ENCODE results near the gene KCNS3. TPM values are rescaled to one million over a fixed set of nuclear protein-coding genes. Genes with fewer than 3 reads are reported as not detected.

The KCNS3 gene
- total and polyA plus RNA-seq, 10 donors, result 0.41 to 2.6 (median 1.0) TPM

DNA sequence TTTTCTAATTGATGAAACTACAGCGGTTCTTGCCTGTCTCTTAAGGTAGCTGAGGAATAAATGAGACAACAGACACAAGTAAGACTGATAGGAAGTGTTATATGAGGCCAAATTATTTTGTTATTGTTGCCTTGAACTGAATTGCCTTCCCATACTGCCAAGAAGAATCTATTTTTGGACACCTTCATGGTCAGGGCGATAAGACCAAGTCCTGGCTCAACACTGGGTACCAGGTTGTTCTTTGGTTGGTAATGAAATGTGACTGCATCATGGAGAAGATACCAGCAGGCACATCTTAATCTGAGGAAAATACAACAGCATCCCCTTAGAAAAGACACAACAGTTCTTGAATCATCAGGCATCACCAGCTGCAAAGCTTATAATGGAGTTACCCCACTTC lies 38.5 kb upstream of the KCNS3 start:
- Histone ChIP-seq H3K9me3 (no peaks in the 10 kb centered on the region), H3K27ac (no peak overlapping the region), H3K27me3 (replicated peaks in 1 of 7) (no peaks in the 10 kb centered on the region), H3K4me1 (no peaks in the 10 kb centered on the region), H3K4me3 (no peak overlapping the region), H3K36me3 (no peaks in the 10 kb centered on the region)
- TF ChIP-seq POLR2AphosphoS5 (IDR thresholded peaks at IDR 0.05), result no peak
- TF ChIP-seq POLR2A (IDR thresholded peaks at IDR 0.05), result no peak
- TF ChIP-seq, protein P1, sequence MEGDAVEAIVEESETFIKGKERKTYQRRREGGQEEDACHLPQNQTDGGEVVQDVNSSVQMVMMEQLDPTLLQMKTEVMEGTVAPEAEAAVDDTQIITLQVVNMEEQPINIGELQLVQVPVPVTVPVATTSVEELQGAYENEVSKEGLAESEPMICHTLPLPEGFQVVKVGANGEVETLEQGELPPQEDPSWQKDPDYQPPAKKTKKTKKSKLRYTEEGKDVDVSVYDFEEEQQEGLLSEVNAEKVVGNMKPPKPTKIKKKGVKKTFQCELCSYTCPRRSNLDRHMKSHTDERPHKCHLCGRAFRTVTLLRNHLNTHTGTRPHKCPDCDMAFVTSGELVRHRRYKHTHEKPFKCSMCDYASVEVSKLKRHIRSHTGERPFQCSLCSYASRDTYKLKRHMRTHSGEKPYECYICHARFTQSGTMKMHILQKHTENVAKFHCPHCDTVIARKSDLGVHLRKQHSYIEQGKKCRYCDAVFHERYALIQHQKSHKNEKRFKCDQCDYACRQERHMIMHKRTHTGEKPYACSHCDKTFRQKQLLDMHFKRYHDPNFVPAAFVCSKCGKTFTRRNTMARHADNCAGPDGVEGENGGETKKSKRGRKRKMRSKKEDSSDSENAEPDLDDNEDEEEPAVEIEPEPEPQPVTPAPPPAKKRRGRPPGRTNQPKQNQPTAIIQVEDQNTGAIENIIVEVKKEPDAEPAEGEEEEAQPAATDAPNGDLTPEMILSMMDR (IDR thresholded peaks at IDR 0.05 in 8 of 11, conservative IDR thresholded peaks at IDR 0.05 in 3 of 11), result no peak
- intact Hi-C loops (cut with DNase I; ENCODE audit: low total_unique reads), result loop anchor here (10.0 kb wide), 1 partner anchor 115 kb away; no protein-coding TSS in a partner anchor
- no peak for DNase-seq
- 77 to 91% (median 84%) methylated on average over 2 of the region's 2 CpGs for WGBS, 5 donors

DNA sequence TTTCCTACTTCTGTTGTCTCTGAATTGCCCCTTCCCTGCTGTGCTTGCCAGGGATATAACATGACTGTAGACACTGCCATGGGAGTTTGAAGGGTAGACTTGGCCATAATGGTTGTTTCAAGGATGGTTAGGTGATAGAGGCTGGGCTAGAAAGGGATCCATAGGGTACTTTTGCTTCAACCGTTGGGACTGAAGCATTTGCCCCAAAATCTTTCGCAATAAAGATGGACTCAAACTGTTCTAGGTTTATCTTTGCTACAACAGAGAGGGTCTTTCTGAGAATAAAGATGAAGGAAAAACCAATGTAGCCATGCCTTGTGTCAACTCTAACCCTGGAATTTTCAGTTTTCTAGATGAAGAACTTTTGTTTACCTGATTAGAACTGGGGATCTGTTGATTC lies 35.0 kb upstream of the KCNS3 start:
- DNase-seq, result no peak
- Histone ChIP-seq H3K9me3 (no peaks in the 10 kb centered on the region), H3K27ac (no peak overlapping the region), H3K4me1 (no peaks in the 10 kb centered on the region), H3K36me3 (no peaks in the 10 kb centered on the region), H3K27me3 (replicated peaks in 1 of 7) (no peaks in the 10 kb centered on the region), H3K4me3 (no peak overlapping the region)
- intact Hi-C loops (cut with DNase I; ENCODE audit: low total_unique reads), result no loop called here
- WGBS, 5 donors, result 81 to 96% (median 93%) methylated on average over 2 of the region's 2 CpGs
- TF ChIP-seq, protein P1 (IDR thresholded peaks at IDR 0.05 in 8 of 11, conservative IDR thresholded peaks at IDR 0.05 in 3 of 11), result no peak
- no peak for TF ChIP-seq POLR2AphosphoS5 (IDR thresholded peaks at IDR 0.05)

DNA sequence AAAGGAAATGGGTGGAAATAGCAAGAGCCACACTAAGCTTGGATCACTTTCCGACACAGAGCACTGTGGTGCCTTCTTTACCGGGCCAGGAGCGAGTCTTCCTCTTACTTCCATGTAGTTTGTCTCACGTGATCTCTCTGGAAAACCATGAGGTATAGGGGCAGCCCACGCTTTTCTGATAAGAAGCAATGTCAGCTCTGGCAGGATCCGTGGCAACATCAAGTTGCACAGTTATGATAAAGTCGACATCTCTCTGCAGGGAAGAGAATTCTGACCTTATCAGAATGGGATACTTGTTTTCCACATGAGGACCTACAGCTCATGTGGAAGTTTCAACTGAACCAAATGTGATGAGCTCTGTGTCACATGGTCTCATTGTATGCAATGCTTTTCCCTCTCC lies 32.7 kb upstream of the KCNS3 start:
- Histone ChIP-seq H3K4me1 (no peaks in the 10 kb centered on the region), H3K4me3 (no peak overlapping the region), H3K36me3 (no peaks in the 10 kb centered on the region), H3K27ac (no peak overlapping the region), H3K27me3 (replicated peaks in 1 of 7) (no peaks in the 10 kb centered on the region), H3K9me3 (no peaks in the 10 kb centered on the region)
- no peak for DNase-seq
- intact Hi-C loops (cut with DNase I; ENCODE audit: low total_unique reads), result no loop called here
- TF ChIP-seq POLR2AphosphoS5 (IDR thresholded peaks at IDR 0.05), result no peak
- TF ChIP-seq, protein P1 (IDR thresholded peaks at IDR 0.05 in 8 of 11, conservative IDR thresholded peaks at IDR 0.05 in 3 of 11), result no peak
- TF ChIP-seq POLR2A (IDR thresholded peaks at IDR 0.05), result no peak
- WGBS, 5 donors, result 88 to 95% (median 92%) methylated on average over 7 of the region's 7 CpGs

DNA sequence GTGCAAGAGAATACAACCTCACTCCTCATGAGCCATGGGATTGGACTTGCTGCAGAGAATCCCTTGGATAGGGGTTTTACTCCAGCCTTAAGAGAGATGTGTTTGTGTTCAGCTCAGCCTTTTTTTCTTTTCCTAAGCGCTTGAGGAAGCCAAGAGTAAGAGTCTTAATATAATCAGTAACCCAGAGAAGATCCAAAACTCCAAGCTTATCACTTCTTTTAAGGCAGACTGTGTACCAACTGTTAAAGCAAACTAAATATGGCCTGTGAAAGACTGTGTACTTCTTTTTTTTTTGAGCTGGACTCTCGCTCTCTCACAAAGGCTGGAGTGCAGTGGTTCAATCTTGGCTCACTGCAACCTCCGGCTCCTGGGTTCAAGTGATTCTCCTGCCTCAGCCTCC lies 31.8 kb upstream of the KCNS3 start:
- intact Hi-C loops (cut with DNase I; ENCODE audit: low total_unique reads), result no loop called here
- Histone ChIP-seq H3K27me3 (replicated peaks in 1 of 7) (no peaks in the 10 kb centered on the region), H3K4me3 (no peak overlapping the region), H3K4me1 (no peaks in the 10 kb centered on the region), H3K27ac (no peak overlapping the region), H3K36me3 (no peaks in the 10 kb centered on the region), H3K9me3 (no peaks in the 10 kb centered on the region)
- no peak for DNase-seq
- TF ChIP-seq POLR2AphosphoS5 (IDR thresholded peaks at IDR 0.05) (no peak), POLR2A (IDR thresholded peaks at IDR 0.05) (no peak)
- TF ChIP-seq, protein P1 (IDR thresholded peaks at IDR 0.05 in 8 of 11, conservative IDR thresholded peaks at IDR 0.05 in 3 of 11), result no peak
- 86 to 96% (median 90%) methylated on average over 3 of the region's 3 CpGs for WGBS, 5 donors
